Putamen (tissue), 1 donor: Measurements from ENCODE around the gene PDK2.
A peak's percentile ranks its signal among the peaks of the same experiment; 100 is the strongest.
"Not testable (repeated sequence)": the region's sequence is repeated elsewhere in the genome, so short reads cannot be mapped to it uniquely, and the experiment has no call there.

Source experiments
- DNase-seq: peaks from one replicate; pipeline ENCODE4 v3.0.0-alpha.2; 2016; ENCODE audit warnings: low spot score

The PDK2 gene

GRCh38 chr17:50058296-50058953 is 36.7 kb upstream of the PDK2 start:
- no peak for DNase-seq

GRCh38 chr17:50059256-50059655 is 35.9 kb upstream of the PDK2 start:
- DNase-seq = no peak

- DNase-seq = no peak
These were observed 35.3 kb upstream of the PDK2 start for GRCh38 chr17:50059759-50060273.

- DNase-seq = peak; percentile 53
These were observed 34.0 kb upstream of the PDK2 start for GRCh38 chr17:50060951-50061712.

GRCh38 chr17:50061713-50062045 is 33.5 kb upstream of the PDK2 start:
- not testable (repeated sequence) for DNase-seq

GRCh38 chr17:50062293-50063243 is 32.6 kb upstream of the PDK2 start:
- no peak for DNase-seq

GRCh38 chr17:50063561-50064252 is 31.4 kb upstream of the PDK2 start:
- no peak for DNase-seq

- DNase-seq = peak; percentile 53
These were observed 30.7 kb upstream of the PDK2 start for GRCh38 chr17:50064253-50065001.

GRCh38 chr17:50065056-50065455 is 30.1 kb upstream of the PDK2 start:
- no peak for DNase-seq

GRCh38 chr17:50066995-50067394 is 28.2 kb upstream of the PDK2 start:
- DNase-seq = no peak

GRCh38 chr17:50067996-50068395 is 27.2 kb upstream of the PDK2 start:
- no peak for DNase-seq

- no peak for DNase-seq
These were observed 24.1 kb upstream of the PDK2 start for GRCh38 chr17:50070908-50071680.

- DNase-seq = no peak
These were observed 23.5 kb upstream of the PDK2 start for GRCh38 chr17:50071692-50072091.

- no peak for DNase-seq
These were observed 23.0 kb upstream of the PDK2 start for GRCh38 chr17:50072130-50072529.

- DNase-seq = no peak
These were observed 22.2 kb upstream of the PDK2 start for GRCh38 chr17:50072925-50073324.

- no peak for DNase-seq
These were observed 20.9 kb upstream of the PDK2 start for GRCh38 chr17:50074227-50074626.

- no peak for DNase-seq
These were observed 19.6 kb upstream of the PDK2 start for GRCh38 chr17:50075446-50076032.

GRCh38 chr17:50076221-50076590 is 18.9 kb upstream of the PDK2 start:
- no peak for DNase-seq

GRCh38 chr17:50076591-50077235 is 18.4 kb upstream of the PDK2 start:
- DNase-seq = no peak
